ENCODE data around the gene SUN2.

- TF ChIP-seq CTCF (IDR thresholded peaks at IDR 0.05; ENCODE audit: extremely low read depth in 1 of 2, insufficient read depth in 1 of 2, low read depth in 1 of 2, low read length in 2 of 2) (no peak), POLR2AphosphoS5 (IDR thresholded peaks at IDR 0.05; ENCODE audit: insufficient read depth, low read depth, low read length) (no peak), POLR2A (IDR thresholded peaks at IDR 0.05; ENCODE audit: low read depth, low read length) (no peak), EZH2 (IDR thresholded peaks at IDR 0.05; ENCODE audit: borderline replicate concordance, low read depth, low read length, severe bottlenecking) (no peak), MAX (IDR thresholded peaks at IDR 0.05; ENCODE audit: insufficient read depth, insufficient read length) (no peak), GATA2 (IDR thresholded peaks at IDR 0.05; ENCODE audit: insufficient read depth, insufficient read length, low read depth, low read length) (no peak), JUN (IDR thresholded peaks at IDR 0.05; ENCODE audit: borderline replicate concordance, insufficient read depth, insufficient read length, low read depth) (no peak)
These were observed 14.6 kb upstream of the SUN2 start for GRCh38 chr22:38770257-38770949.
